ENCODE results near the gene EYA4.

EYA4 gene

GRCh38 chr6:133432021-133432989 is 191.1 kb downstream of the EYA4 start:
- Histone ChIP-seq H3K27me3 (no peaks in the 10 kb centered on the region), H3K4me3 (ENCODE audit: low read depth in 1 of 2, low read length in 1 of 2) (no peak overlapping the region), H3K9me3 (no peaks in the 10 kb centered on the region), H3K4me1 (ENCODE audit: control insufficient read depth in 1 of 2, insufficient read depth in 1 of 2, low read depth in 1 of 2, low read length in 1 of 2) (no peaks in the 10 kb centered on the region), H3K36me3 (no peaks in the 10 kb centered on the region), H3K27ac (no peak overlapping the region)
- no peak for TF ChIP-seq CTCF (IDR thresholded peaks at IDR 0.05)

GRCh38 chr6:133435065-133435728 is 194.0 kb downstream of the EYA4 start:
- Histone ChIP-seq H3K27me3 (no peaks in the 10 kb centered on the region), H3K27ac (no peak overlapping the region), H3K9me3 (no peaks in the 10 kb centered on the region), H3K4me1 (ENCODE audit: control insufficient read depth in 1 of 2, insufficient read depth in 1 of 2, low read depth in 1 of 2, low read length in 1 of 2) (no peaks in the 10 kb centered on the region), H3K4me3 (ENCODE audit: low read depth in 1 of 2, low read length in 1 of 2) (no peak overlapping the region), H3K36me3 (no peaks in the 10 kb centered on the region)
- no peak for TF ChIP-seq CTCF (IDR thresholded peaks at IDR 0.05)

GRCh38 chr6:133436652-133437051 is 195.5 kb downstream of the EYA4 start:
- no peaks in the 10 kb centered on the region for H3K27me3 ChIP-seq
- no peaks in the 10 kb centered on the region for H3K4me1 ChIP-seq (ENCODE audit: control insufficient read depth in 1 of 2, insufficient read depth in 1 of 2, low read depth in 1 of 2, low read length in 1 of 2)
- H3K9me3 ChIP-seq: no peaks in the 10 kb centered on the region
- H3K27ac ChIP-seq: no peak overlapping the region
- no peak overlapping the region for H3K4me3 ChIP-seq (ENCODE audit: low read depth in 1 of 2, low read length in 1 of 2)
- no peak for TF ChIP-seq CTCF (IDR thresholded peaks at IDR 0.05)
- no peaks in the 10 kb centered on the region for H3K36me3 ChIP-seq

GRCh38 chr6:133441491-133441890 is 200.3 kb downstream of the EYA4 start:
- H3K4me3 ChIP-seq (ENCODE audit: low read depth in 1 of 2, low read length in 1 of 2): no peak overlapping the region
- no peaks in the 10 kb centered on the region for H3K36me3 ChIP-seq
- H3K27ac ChIP-seq: no peak overlapping the region
- no peak for TF ChIP-seq CTCF (IDR thresholded peaks at IDR 0.05)
- H3K4me1 ChIP-seq (ENCODE audit: control insufficient read depth in 1 of 2, insufficient read depth in 1 of 2, low read depth in 1 of 2, low read length in 1 of 2): no peaks in the 10 kb centered on the region
- H3K27me3 ChIP-seq: no peaks in the 10 kb centered on the region
- no peaks in the 10 kb centered on the region for H3K9me3 ChIP-seq

- Histone ChIP-seq H3K27me3 (no peaks in the 10 kb centered on the region), H3K36me3 (no peaks in the 10 kb centered on the region), H3K9me3 (no peaks in the 10 kb centered on the region), H3K4me1 (ENCODE audit: control insufficient read depth in 1 of 2, insufficient read depth in 1 of 2, low read depth in 1 of 2, low read length in 1 of 2) (no peaks in the 10 kb centered on the region), H3K27ac (no peak overlapping the region), H3K4me3 (ENCODE audit: low read depth in 1 of 2, low read length in 1 of 2) (no peak overlapping the region)
- TF ChIP-seq CTCF (IDR thresholded peaks at IDR 0.05): no peak
Measured at GRCh38 chr6:133446789-133447188, 205.6 kb downstream of the EYA4 start.

Measured in neutrophil (primary cell).